HL-60 (cell line): ENCODE results near the gene CYP26A1.

Source experiments
- CTCF ChIP-seq: IDR thresholded peaks from one replicate; pipeline ENCODE4 v1.5.1; 2011; ENCODE audit warnings: low read length, control low read depth, inconsistent platforms; ENCODE audit not compliant: insufficient read depth
- GABPA ChIP-seq: IDR thresholded peaks from 2 replicates; pipeline ENCODE4 v1.6.1; 2012; ENCODE audit warnings: low read depth
- POLR2AphosphoS5 ChIP-seq: IDR thresholded peaks from 2 replicates; pipeline ENCODE4 v1.6.1; 2012; ENCODE audit warnings: low read depth
- REST ChIP-seq: IDR thresholded peaks from 2 replicates; pipeline ENCODE4 v1.6.1; 2012; ENCODE audit warnings: low read depth; ENCODE audit not compliant: insufficient replicate concordance
- SPI1 ChIP-seq: IDR thresholded peaks from 2 replicates; pipeline ENCODE4 v1.6.1; 2012; ENCODE audit warnings: low read depth, mild to moderate bottlenecking, borderline replicate concordance

GRCh38 chr10:93106631-93107072, 33.0 kb downstream of the CYP26A1 start:
- TF ChIP-seq CTCF (no peak), REST (no peak), GABPA (no peak), POLR2AphosphoS5 (no peak), SPI1 (no peak)
